CD4-positive, alpha-beta T cell (primary cell): Measurements from ENCODE around the gene DBP. TPM values are rescaled to one million over a fixed set of nuclear protein-coding genes. Genes with fewer than 3 reads are reported as not detected.

Experiments
- ATAC-seq: fragments of 200-7000 bp; cut with Tn5 transposase; one replicate; pipeline ENCODE4 v1.10.0; 2022; ENCODE audit warnings: mild to moderate bottlenecking; ENCODE audit not compliant: poor library complexity
- CTCF ChIA-PET: fragments of 350-600 bp; sonication (Branson Sonifier 250); formaldehyde crosslinking; loops from one replicate; lab custom pipeline; 2021; ENCODE audit warnings: antibody characterized with exemption, inconsistent platforms; lab: Charles Lee
- POLR2A ChIA-PET: fragments of 350-600 bp; sonication (Branson Sonifier 250); formaldehyde crosslinking; loops from one replicate; lab custom pipeline; 2021; ENCODE audit warnings: antibody characterized with exemption, inconsistent platforms; lab: Charles Lee
- DNase-seq, 14 experiments: peaks; one replicate each; pipeline ENCODE4 v3.0.0-alpha.2; 2013 to 2020; ENCODE audit warnings: mixed read lengths in 2 of 14
- H3K27ac ChIP-seq, 2 donors: one replicate each; pipeline versions ENCODE4 v1.5.1 to v1.7.0; 2013; ENCODE audit warnings: low read length in 2 of 2, low read depth in 1 of 2, mild to moderate bottlenecking in 1 of 2
- H3K27me3 ChIP-seq, 2 experiments: 1 replicate in 1 of 2; 2 replicates in 1 of 2; pipeline versions ENCODE4 v1.6.1 to v1.7.0; 2013; ENCODE audit warnings: low read length in 2 of 2, control low read depth in 1 of 2, mild to moderate bottlenecking in 1 of 2, moderate library complexity in 1 of 2; ENCODE audit not compliant: insufficient read depth in 2 of 2, control insufficient read depth in 1 of 2
- H3K36me3 ChIP-seq: one replicate; pipeline ENCODE4 v1.6.1; 2013; ENCODE audit warnings: low read length, control low read depth; ENCODE audit not compliant: insufficient read depth
- H3K4me1 ChIP-seq: one replicate; pipeline ENCODE4 v1.6.1; 2013; ENCODE audit warnings: low read length, control low read depth; ENCODE audit not compliant: insufficient read depth
- H3K4me3 ChIP-seq: one replicate; pipeline ENCODE4 v1.5.1; 2013; ENCODE audit warnings: mild to moderate bottlenecking, low read length, moderate library complexity
- H3K9me3 ChIP-seq, 2 experiments: 1 replicate in 1 of 2; 2 replicates in 1 of 2; pipeline versions ENCODE4 v1.6.1 to v1.7.0; 2013; ENCODE audit warnings: low read length in 2 of 2, mild to moderate bottlenecking in 2 of 2, control low read depth in 1 of 2, moderate library complexity in 1 of 2; ENCODE audit not compliant: control insufficient read depth in 1 of 2, insufficient read depth in 1 of 2
- H3K27ac Mint-ChIP-seq: one replicate; pipeline ENCODE4 v1.8.0; 2020; ENCODE audit warnings: mixed read lengths
- H3K27me3 Mint-ChIP-seq: one replicate; pipeline ENCODE4 v1.8.0; 2021; ENCODE audit warnings: mixed read lengths
- H3K36me3 Mint-ChIP-seq: one replicate; pipeline ENCODE4 v1.8.0; 2021; ENCODE audit warnings: low read depth, mixed read lengths
- H3K4me1 Mint-ChIP-seq: one replicate; pipeline ENCODE4 v1.8.0; 2021; ENCODE audit warnings: low read depth, mixed read lengths
- H3K4me3 Mint-ChIP-seq: one replicate; pipeline ENCODE4 v1.8.0; 2020; ENCODE audit warnings: mild to moderate bottlenecking, mixed read lengths
- H3K9me3 Mint-ChIP-seq: one replicate; pipeline ENCODE4 v1.8.0; 2020; ENCODE audit warnings: mixed read lengths
- CTCF ChIP-seq: fragments of 200-600 bp; IDR thresholded peaks from one replicate; pipeline ENCODE4 v1.8.0; 2022; ENCODE audit warnings: antibody characterized with exemption, mild to moderate bottlenecking
- intact Hi-C, 2 experiments: fragments of 100-400 bp; cut with DNase I in 1 of 2; cut with micrococcal nuclease in 1 of 2; formaldehyde crosslinking; loops; one replicate each; pipeline versions ENCODE4 v1.15.1 to v1.9.0; 2023 to 2025; cut with DNase I, micrococcal nuclease
- total RNA-seq, 174 experiments: library from RNA in 2 of 174; stranded (reverse) in 2 of 174; gene quantifications; one replicate each; pipeline ENCODE4 v1.2.3 and lab custom pipeline; 2021 to 2026

The DBP gene
- total RNA-seq, 2 experiments from 2014 or later: 48.3 to 55.6 TPM

GRCh38 chr19:48650974-48651682, 13.9 kb upstream of the DBP start:
- Histone ChIP-seq H3K27ac (no peak overlapping the region), H3K9me3 (no peaks in the 10 kb centered on the region), H3K36me3 (no peaks in the 10 kb centered on the region), H3K4me3 (no peak overlapping the region), H3K27me3 (no peaks in the 10 kb centered on the region), H3K4me1 (peaks cover 26% of the 10 kb centered on the region)
- intact Hi-C loops: no loop called here
- TF ChIP-seq CTCF: no peak
- POLR2A ChIA-PET: interaction anchor here (1.0 kb wide), 1 partner anchor 14 kb away, joined by 3 read pairs; the partner anchor contains the start of gene DBP
- no peak overlapping the region for H3K4me3 Mint-ChIP-seq
- no peaks in the 10 kb centered on the region for H3K27me3 Mint-ChIP-seq
- DNase-seq: no peak
- H3K9me3 Mint-ChIP-seq: no peaks in the 10 kb centered on the region
- H3K36me3 Mint-ChIP-seq: no peaks in the 10 kb centered on the region
- CTCF ChIA-PET: interaction anchor here (0.6 kb wide), 1 partner anchor 42 kb away, joined by 4 read pairs; no protein-coding TSS in a partner anchor
- ATAC-seq: no peak
- H3K27ac Mint-ChIP-seq: peak overlapping the region; percentile 48
- peaks cover 38% of the 10 kb centered on the region for H3K4me1 Mint-ChIP-seq

- ATAC-seq (no peak), DNase-seq (no peak)
- Histone ChIP-seq H3K27ac (no peak overlapping the region), H3K4me1 (peaks cover 48% of the 10 kb centered on the region), H3K4me3 (no peak overlapping the region), H3K9me3 (no peaks in the 10 kb centered on the region), H3K27me3 (no peaks in the 10 kb centered on the region), H3K36me3 (no peaks in the 10 kb centered on the region)
- Mint-ChIP-seq H3K27ac (peak overlapping the region; percentile 91), H3K9me3 (no peaks in the 10 kb centered on the region), H3K36me3 (no peaks in the 10 kb centered on the region), H3K4me1 (peaks cover 54% of the 10 kb centered on the region), H3K27me3 (no peaks in the 10 kb centered on the region), H3K4me3 (peak overlapping the region; percentile 2)
- ChIA-PET CTCF (interaction anchor here (1.5 kb wide), 1 partner anchor 91 kb away, joined by 3 read pairs; no protein-coding TSS in a partner anchor), POLR2A (interaction anchor here (1.6 kb wide), 1 partner anchor 14 kb away, joined by 4 read pairs; no protein-coding TSS in a partner anchor)
- intact Hi-C loops: loop anchor here (5.0 kb wide), 2 partner anchors 189 to 319 kb away; partner anchors contain the start of genes FTL (in 1 of the 2) and HSD17B14 (in 1 of the 2)
- TF ChIP-seq CTCF: no peak
Observed at GRCh38 chr19:48648134-48648533, 11.0 kb upstream of the DBP start.

GRCh38 chr19:48646722-48647216, 9.6 kb upstream of the DBP start:
- peak overlapping the region; percentile 78 to 96 for H3K27ac ChIP-seq
- TF ChIP-seq CTCF: no peak
- POLR2A ChIA-PET: interaction anchor here (0.9 to 2.4 kb wide), 14 partner anchors 10 to 346 kb away, joined by 3 to 43 read pairs (median 8); partner anchors contain the start of genes DBP, GYS1, RPL18 and RUVBL2

More at GRCh38 chr19:48646722-48647216, 9.6 kb upstream of the DBP start:
- Histone ChIP-seq H3K27me3 (no peaks in the 10 kb centered on the region), H3K4me3 (peak overlapping the region; percentile 71), H3K36me3 (no peaks in the 10 kb centered on the region), H3K4me1 (peaks cover 48% of the 10 kb centered on the region), H3K9me3 (no peaks in the 10 kb centered on the region)
- Mint-ChIP-seq H3K27ac (peak overlapping the region; percentile 91), H3K9me3 (no peaks in the 10 kb centered on the region), H3K4me3 (peak overlapping the region; percentile 85), H3K36me3 (no peaks in the 10 kb centered on the region), H3K4me1 (peaks cover 54% of the 10 kb centered on the region), H3K27me3 (no peaks in the 10 kb centered on the region)
- intact Hi-C loops: loop anchor here (1.0 to 5.0 kb wide), 10 partner anchors 8 to 321 kb away; partner anchors contain the start of genes FTL (in 1 of the 2) and HSD17B14 (in 1 of the 2)
- CTCF ChIA-PET: interaction anchor here (1.0 to 2.4 kb wide), 9 partner anchors 9 to 256 kb away, joined by 3 to 19 read pairs (median 5); partner anchors contain the start of genes DBP and RPL18
- DNase-seq: no peak
- ATAC-seq: no peak
